GM12864 (cell line): ENCODE measurements around the gene CLNS1A.

Experiments used
- DNase-seq: peaks from one replicate; pipeline ENCODE4 v3.0.0-alpha.2; 2011; ENCODE audit warnings: low read depth
- H3K4me3 ChIP-seq: 2 replicates; pipeline ENCODE4 v1.5.1; 2011; ENCODE audit warnings: mild to moderate bottlenecking, low read depth, low read length, control low read depth
- CTCF ChIP-seq: IDR thresholded peaks from 2 replicates; pipeline ENCODE4 v1.5.1; 2011; ENCODE audit warnings: low read depth, mild to moderate bottlenecking, moderate library complexity, low read length, control low read depth, inconsistent platforms; ENCODE audit errors: missing control alignments

Gene CLNS1A

GRCh38 chr11:77619576-77620198, 17.9 kb downstream of the CLNS1A start:
- no peak overlapping the region for H3K4me3 ChIP-seq
- TF ChIP-seq CTCF, result peak; percentile 56
- no peak for DNase-seq

GRCh38 chr11:77617892-77618291, 19.7 kb downstream of the CLNS1A start:
- H3K4me3 ChIP-seq, result no peak overlapping the region
- DNase-seq, result no peak
- TF ChIP-seq CTCF, result no peak

- no peak for DNase-seq
- no peak for TF ChIP-seq CTCF
These were observed 25.7 kb downstream of the CLNS1A start for GRCh38 chr11:77611921-77612320.

GRCh38 chr11:77609234-77609633, 28.4 kb downstream of the CLNS1A start:
- TF ChIP-seq CTCF, result no peak
- DNase-seq, result no peak

More at GRCh38 chr11:77611921-77612320, 25.7 kb downstream of the CLNS1A start:
- no peak overlapping the region for H3K4me3 ChIP-seq

GRCh38 chr11:77604281-77604680, 33.3 kb downstream of the CLNS1A start:
- no peak for TF ChIP-seq CTCF
- no peak overlapping the region for H3K4me3 ChIP-seq
- DNase-seq, result no peak

More at GRCh38 chr11:77609234-77609633, 28.4 kb downstream of the CLNS1A start:
- no peak overlapping the region for H3K4me3 ChIP-seq

GRCh38 chr11:77602381-77603088, 35.1 kb downstream of the CLNS1A start:
- H3K4me3 ChIP-seq, result no peak overlapping the region
- no peak for DNase-seq
- TF ChIP-seq CTCF, result no peak
